ENCODE results near the gene HOXB5.

Gene HOXB5

GRCh38 chr17:48615963-48616716, 22.6 kb upstream of the HOXB5 start:
- no peak for DNase-seq

GRCh38 chr17:48615047-48615962, 21.7 kb upstream of the HOXB5 start, which contains the start of gene HOXB8:
TSS of gene HOXB8 (minus strand) at chr17:48615292. CDS start at chr17:48614704, 588 bp downstream.
- DNase-seq: no peak

GRCh38 chr17:48613862-48614694, 20.5 kb upstream of the HOXB5 start:
- no peak for DNase-seq

- no peak for DNase-seq
Observed at GRCh38 chr17:48612854-48613691, 19.5 kb upstream of the HOXB5 start.

- DNase-seq: peak; percentile 64
Observed at GRCh38 chr17:48612456-48612853, 18.9 kb upstream of the HOXB5 start.

GRCh38 chr17:48611681-48612455, 18.3 kb upstream of the HOXB5 start:
- DNase-seq: no peak

GRCh38 chr17:48611213-48611612, 17.6 kb upstream of the HOXB5 start:
- DNase-seq: no peak

GRCh38 chr17:48610282-48611211, 17.0 kb upstream of the HOXB5 start, which contains the start of gene HOXB7:
TSS of gene HOXB7 (minus strand) at chr17:48611017. CDS start at chr17:48610918, 99 bp downstream.
- DNase-seq: no peak

GRCh38 chr17:48609759-48610281, 16.2 kb upstream of the HOXB5 start:
- no peak for DNase-seq

GRCh38 chr17:48609033-48609432, 15.5 kb upstream of the HOXB5 start:
- DNase-seq: no peak

GRCh38 chr17:48608494-48608834, 14.9 kb upstream of the HOXB5 start:
- no peak for DNase-seq

- DNase-seq: no peak
Observed at GRCh38 chr17:48606892-48607614, 13.5 kb upstream of the HOXB5 start.

- no peak for DNase-seq
Observed at GRCh38 chr17:48605991-48606891, 12.7 kb upstream of the HOXB5 start.

- DNase-seq: no peak
Observed at GRCh38 chr17:48605409-48605919, 11.9 kb upstream of the HOXB5 start.

- DNase-seq: no peak
Observed at GRCh38 chr17:48604770-48605329, 11.3 kb upstream of the HOXB5 start, which contains the start of gene HOXB6. TSS of gene HOXB6 (minus strand) at chr17:48604986. CDS start at chr17:48598150, 6,836 bp downstream.

GRCh38 chr17:48603959-48604769, 10.6 kb upstream of the HOXB5 start:
- DNase-seq: no peak
